ENCODE data around the gene RAB11A. TPM values are rescaled to one million over a fixed set of nuclear protein-coding genes. Genes with fewer than 3 reads are reported as not detected.

The RAB11A gene
- total and polyA plus RNA-seq, 2 experiments from 2014 or later = 163 to 259 TPM

GRCh38 chr15:65833501-65834205, 35.6 kb upstream of the RAB11A start:
- Histone ChIP-seq H3K9me3 (ENCODE audit: low read depth) (no peaks in the 10 kb centered on the region), H3K4me1 (ENCODE audit: low read depth) (peaks cover 25% of the 10 kb centered on the region), H3K27ac (peak overlapping the region; percentile 91), H3K27me3 (no peaks in the 10 kb centered on the region), H3K36me3 (no peaks in the 10 kb centered on the region), H3K4me3 (no peak overlapping the region)
- TF ChIP-seq CTCF (IDR thresholded peaks at IDR 0.05; ENCODE audit: low read depth, low read length) = no peak
- DNase-seq (ENCODE audit: low read depth in 1 of 2, low spot score in 1 of 2) = peak in 1 of 2 donors; percentile 11

GRCh38 chr15:65834603-65835282, 34.5 kb upstream of the RAB11A start:
- no peak for TF ChIP-seq CTCF (IDR thresholded peaks at IDR 0.05; ENCODE audit: low read depth, low read length)
- no peak for DNase-seq (ENCODE audit: low read depth in 1 of 2, low spot score in 1 of 2)
- Histone ChIP-seq H3K9me3 (ENCODE audit: low read depth) (no peaks in the 10 kb centered on the region), H3K36me3 (no peaks in the 10 kb centered on the region), H3K4me1 (ENCODE audit: low read depth) (peaks cover 25% of the 10 kb centered on the region), H3K27me3 (no peaks in the 10 kb centered on the region), H3K27ac (no peak overlapping the region), H3K4me3 (no peak overlapping the region)

GRCh38 chr15:65835447-65835846, 33.8 kb upstream of the RAB11A start:
- no peak for DNase-seq (ENCODE audit: low read depth in 1 of 2, low spot score in 1 of 2)
- no peaks in the 10 kb centered on the region for H3K36me3 ChIP-seq
- H3K9me3 ChIP-seq (ENCODE audit: low read depth) = no peaks in the 10 kb centered on the region
- H3K27ac ChIP-seq = no peak overlapping the region
- no peaks in the 10 kb centered on the region for H3K27me3 ChIP-seq
- peaks cover 25% of the 10 kb centered on the region for H3K4me1 ChIP-seq (ENCODE audit: low read depth)
- no peak for TF ChIP-seq CTCF (IDR thresholded peaks at IDR 0.05; ENCODE audit: low read depth, low read length)
- no peak overlapping the region for H3K4me3 ChIP-seq

GRCh38 chr15:65836665-65837064, 32.6 kb upstream of the RAB11A start:
- no peaks in the 10 kb centered on the region for H3K27me3 ChIP-seq
- no peak overlapping the region for H3K4me3 ChIP-seq
- no peak for DNase-seq (ENCODE audit: low read depth in 1 of 2, low spot score in 1 of 2)
- H3K27ac ChIP-seq = no peak overlapping the region
- H3K9me3 ChIP-seq (ENCODE audit: low read depth) = no peaks in the 10 kb centered on the region
- TF ChIP-seq CTCF (IDR thresholded peaks at IDR 0.05; ENCODE audit: low read depth, low read length) = no peak
- H3K4me1 ChIP-seq (ENCODE audit: low read depth) = peaks cover 25% of the 10 kb centered on the region
- no peaks in the 10 kb centered on the region for H3K36me3 ChIP-seq

- TF ChIP-seq CTCF (IDR thresholded peaks at IDR 0.05; ENCODE audit: low read depth, low read length) = no peak
- peak; percentile 12 to 25 for DNase-seq (ENCODE audit: low read depth in 1 of 2, low spot score in 1 of 2)
- peak overlapping the region; percentile 87 for H3K27ac ChIP-seq
- H3K27me3 ChIP-seq = no peaks in the 10 kb centered on the region
- peaks cover 22% of the 10 kb centered on the region for H3K4me1 ChIP-seq (ENCODE audit: low read depth)
- no peaks in the 10 kb centered on the region for H3K9me3 ChIP-seq (ENCODE audit: low read depth)
- no peak overlapping the region for H3K4me3 ChIP-seq
- H3K36me3 ChIP-seq = no peaks in the 10 kb centered on the region
Observed at GRCh38 chr15:65837301-65838294, 31.7 kb upstream of the RAB11A start.
